Body of pancreas (tissue), 4 donors: ENCODE data around the gene KDM4C. TPM values are rescaled to one million over a fixed set of nuclear protein-coding genes. Genes with fewer than 3 reads are reported as not detected.
A peak's percentile ranks its signal among the peaks of the same experiment; 100 is the strongest.
"Not testable (repeated sequence)": the region's sequence is repeated elsewhere in the genome, so short reads cannot be mapped to it uniquely, and the experiment has no call there.

Experiments
- ATAC-seq: fragments of 150-250 bp; one replicate; pipeline ENCODE4 v1.9.1; 2016
- DNase-seq, 4 donors: peaks; one replicate each; pipeline ENCODE4 v3.0.0-alpha.2; 2019
- H3K27ac ChIP-seq, 4 donors: fragments of 200-600 bp; sonication (generic); 1 replicate in 3 of 4; 2 replicates in 1 of 4; pipeline versions ENCODE4 v1.5.1 to v1.6.1; 2016 to 2019; ENCODE audit warnings: mild to moderate bottlenecking in 1 of 4, mixed read lengths in 1 of 4, moderate library complexity in 1 of 4
- H3K27me3 ChIP-seq, 2 donors: fragments of 200-600 bp; sonication (generic); one replicate each; pipeline ENCODE4 v1.6.0; 2016; ENCODE audit warnings: mild to moderate bottlenecking in 1 of 2
- H3K36me3 ChIP-seq, 2 donors: fragments of 200-600 bp; sonication (generic); replicated peaks in 1 of 2; 2 replicates each; pipeline ENCODE4 v1.5.1; 2016; ENCODE audit warnings: low read depth in 2 of 2; ENCODE audit not compliant: insufficient read depth in 1 of 2
- H3K4me1 ChIP-seq: fragments of 200-600 bp; sonication (generic); one replicate; pipeline ENCODE4 v1.6.0; 2016
- H3K4me3 ChIP-seq, 2 donors: fragments of 200-600 bp; sonication (generic); 1 replicate in 1 of 2; 2 replicates in 1 of 2; pipeline ENCODE4 v1.5.1; 2016 to 2019
- H3K9me3 ChIP-seq, 3 donors: fragments of 200-600 bp; sonication (generic); 1 replicate in 2 of 3; 2 replicates in 1 of 3; pipeline ENCODE4 v1.5.1; 2016
- CTCF ChIP-seq, 7 experiments: fragments of 450-650 bp in 4 of 7; fragments of 200-600 bp in 3 of 7; sonication (generic) in 3 of 7; IDR thresholded peaks; one replicate each; pipeline ENCODE4 v1.5.1; 2016 to 2019; ENCODE audit warnings: antibody characterized with exemption in 7 of 7
- POLR2A ChIP-seq, 3 donors: fragments of 450-650 bp; IDR thresholded peaks; one replicate each; pipeline ENCODE4 v1.6.1; 2016; ENCODE audit warnings: antibody characterized with exemption in 3 of 3, mild to moderate bottlenecking in 2 of 3
- WGBS, 2 donors: methylation state at CpG; one replicate each; pipeline ENCODE4 v1.1.5; 2017; 5-methylcytosine and 5-hydroxymethylcytosine counted together
- intact Hi-C: fragments of 100-400 bp; cut with DNase I; formaldehyde crosslinking; loops from one replicate; pipeline ENCODE4 v1.15.1; 2023
- total RNA-seq, 2 donors: library from RNA; depleted of rRNA; stranded (reverse); fragments of >200 nt; gene quantifications; one replicate each; pipeline ENCODE4 v1.1.0, GENCODE V29; 2016

The KDM4C gene
- total RNA-seq, 2 donors from 2014 or later, result 40.5 to 48.5 TPM

DNA sequence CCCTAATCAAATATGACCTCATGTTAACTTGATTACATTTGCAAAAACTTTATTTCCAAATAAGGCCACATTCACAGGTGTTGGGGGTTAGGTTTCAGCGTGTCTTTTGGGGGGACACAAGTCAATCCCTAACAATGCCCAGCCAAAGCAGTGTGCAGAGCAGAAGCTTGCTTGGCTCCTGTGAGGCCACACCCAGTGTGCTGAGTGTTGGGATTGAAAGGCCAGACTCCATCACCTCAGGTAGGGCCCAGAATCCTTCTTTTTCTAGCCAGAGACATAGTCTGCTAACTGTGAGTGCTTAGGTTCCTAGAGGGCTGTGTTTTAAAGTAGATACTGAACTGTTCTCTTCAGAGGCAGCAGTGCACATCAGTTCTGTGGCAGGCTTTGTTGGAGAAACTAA, 27.9 kb downstream of the KDM4C start:
- Histone ChIP-seq H3K4me1 (peaks cover 60% of the 10 kb centered on the region), H3K27ac (no peak overlapping the region), H3K4me3 (no peak overlapping the region), H3K9me3 (no peaks in the 10 kb centered on the region), H3K27me3 (no peaks in the 10 kb centered on the region), H3K36me3 (no peaks in the 10 kb centered on the region)
- WGBS, 2 donors, result 64 to 86% methylated on average over 1 of the region's 1 CpG
- ATAC-seq, result no peak
- TF ChIP-seq CTCF (IDR thresholded peaks at IDR 0.05), result no peak
- intact Hi-C loops, result no loop called here
- DNase-seq, result no peak

- H3K36me3 ChIP-seq, result no peaks in the 10 kb centered on the region
- intact Hi-C loops, result no loop called here
- no peak overlapping the region for H3K4me3 ChIP-seq
- no peak for TF ChIP-seq POLR2A (IDR thresholded peaks at IDR 0.05)
- TF ChIP-seq CTCF (IDR thresholded peaks at IDR 0.05), result no peak
- no peaks in the 10 kb centered on the region for H3K9me3 ChIP-seq
- WGBS, 2 donors, result 81 to 91% methylated on average over 3 of the region's 3 CpGs
- ATAC-seq (no peak), DNase-seq (no peak)
- peaks cover 49% of the 10 kb centered on the region for H3K4me1 ChIP-seq
- H3K27ac ChIP-seq, result peak overlapping the region in 3 of 4 donors; percentile 14 to 34 (median 15)
- no peaks in the 10 kb centered on the region for H3K27me3 ChIP-seq
Observed at GRCh38 chr9:6787793-6788161, 30.0 kb downstream of the KDM4C start.

- Histone ChIP-seq H3K27ac (peak overlapping the region in 3 of 4 donors; percentile 14 to 34 (median 15)), H3K4me3 (no peak overlapping the region), H3K9me3 (no peaks in the 10 kb centered on the region), H3K36me3 (no peaks in the 10 kb centered on the region), H3K4me1 (peaks cover 45% of the 10 kb centered on the region), H3K27me3 (no peaks in the 10 kb centered on the region)
- peak; percentile 76 for ATAC-seq
- peak in 1 of 4 donors; percentile 17 for DNase-seq
- no peak for TF ChIP-seq POLR2A (IDR thresholded peaks at IDR 0.05)
- TF ChIP-seq CTCF (IDR thresholded peaks at IDR 0.05), result no peak
- intact Hi-C loops, result no loop called here
- WGBS, 2 donors, result 32 to 38% methylated on average over 7 to 8 of the region's 8 CpGs
Observed at GRCh38 chr9:6788162-6789016, 30.6 kb downstream of the KDM4C start.

DNA sequence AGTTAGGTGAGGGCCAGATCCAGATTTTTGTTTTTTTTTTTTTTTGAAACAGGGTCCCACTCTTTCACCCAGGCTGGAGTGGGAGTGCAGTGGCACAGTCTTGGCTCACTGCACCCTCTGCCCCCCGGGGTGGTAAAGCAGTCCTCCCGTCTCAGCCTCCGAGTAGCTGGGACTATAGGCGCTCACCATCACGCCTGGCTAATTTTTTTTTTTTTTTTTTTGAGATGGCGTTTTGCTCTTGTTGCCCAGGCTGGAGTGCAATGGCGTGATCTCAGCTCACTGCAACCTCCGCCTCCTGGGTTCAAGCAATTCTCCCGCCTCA, 31.2 kb downstream of the KDM4C start:
- H3K9me3 ChIP-seq, ATAC-seq, H3K36me3 ChIP-seq, H3K27me3 ChIP-seq, DNase-seq, intact Hi-C loops, H3K4me3 ChIP-seq: not testable (repeated sequence)
- Histone ChIP-seq H3K27ac (peak overlapping the region in 2 of 4 donors; percentile 15 to 34), H3K4me1 (peaks cover 42% of the 10 kb centered on the region)
- 91 to 100% methylated on average over 4 to 5 of the region's 9 CpGs for WGBS, 2 donors

- H3K4me3 ChIP-seq, result no peak overlapping the region
- intact Hi-C loops, result no loop called here
- H3K27ac ChIP-seq, result no peak overlapping the region
- DNase-seq, result no peak
- no peak for TF ChIP-seq CTCF (IDR thresholded peaks at IDR 0.05)
- no peak for TF ChIP-seq POLR2A (IDR thresholded peaks at IDR 0.05)
- H3K36me3 ChIP-seq, result peaks cover 2 to 4% of the 10 kb centered on the region in 2 donors
- WGBS, 2 donors, result 87 to 95% methylated on average over 5 of the region's 5 CpGs
- H3K9me3 ChIP-seq, result no peaks in the 10 kb centered on the region
- ATAC-seq, result no peak
- no peaks in the 10 kb centered on the region for H3K27me3 ChIP-seq
- H3K4me1 ChIP-seq, result peaks cover 31% of the 10 kb centered on the region
Observed at GRCh38 chr9:6790866-6791265, 33.1 kb downstream of the KDM4C start.
